ENCODE measurements around the gene MRAS. TPM values are rescaled to one million over a fixed set of nuclear protein-coding genes. Genes with fewer than 3 reads are reported as not detected.

MRAS gene
- total and polyA plus RNA-seq, 2 of the 4 experiments (the other 2 are of a cell fraction), result 59.3 to 60.6 TPM

- Histone ChIP-seq H3K9me3 (ENCODE audit: control insufficient read depth, insufficient read depth, low read length) (no peaks in the 10 kb centered on the region), H3K56ac (ENCODE audit: extremely low read depth, insufficient read depth, low read length) (no peak overlapping the region), H3K23ac (ENCODE audit: low read depth, low read length) (no peak overlapping the region), H3K4me1 (ENCODE audit: control insufficient read depth, insufficient read depth, low read length) (no peaks in the 10 kb centered on the region), H2AK9ac (replicated peaks; ENCODE audit: low read depth, low read length, poor library complexity) (no peak overlapping the region), H3K14ac (replicated peaks; ENCODE audit: low read depth, low read length) (no peak overlapping the region), H3K9ac (ENCODE audit: low read depth, low read length) (no peak overlapping the region), H3K27ac (ENCODE audit: insufficient read depth, low read length) (no peak overlapping the region), H2BK120ac (ENCODE audit: low read depth, low read length) (no peak overlapping the region), H2BK5ac (ENCODE audit: low read depth, low read length, poor library complexity, severe bottlenecking) (no peak overlapping the region), H3K9me1 (ENCODE audit: insufficient read depth, low read length) (no peaks in the 10 kb centered on the region), H3K79me1 (ENCODE audit: low read depth in 1 of 2, low read length in 2 of 2) (no peaks in the 10 kb centered on the region), H3K36me3 (ENCODE audit: control insufficient read depth, insufficient read depth, low read length) (no peaks in the 10 kb centered on the region), H3K4me3 (ENCODE audit: insufficient read depth, low read depth, low read length) (no peak overlapping the region), H4K8ac (ENCODE audit: low read depth in 2 of 2, low read length in 2 of 2) (no peak overlapping the region), H3K27me3 (ENCODE audit: control insufficient read depth, insufficient read depth, low read length) (peaks cover 32% of the 10 kb centered on the region), H2AFZ (replicated peaks; ENCODE audit: low read length, poor library complexity) (no peak overlapping the region), H4K5ac (ENCODE audit: low read depth, low read length) (no peak overlapping the region), H3K4ac (ENCODE audit: low read depth, low read length) (no peak overlapping the region), H3K18ac (ENCODE audit: low read depth, low read length) (no peak overlapping the region), H2BK20ac (ENCODE audit: low read depth, low read length) (no peak overlapping the region), H2BK15ac (ENCODE audit: low read depth, low read length) (no peak overlapping the region), H3K4me2 (ENCODE audit: low read depth, low read length) (no peak overlapping the region), H4K91ac (ENCODE audit: insufficient read depth, low read depth, low read length) (no peak overlapping the region), H4K20me1 (ENCODE audit: insufficient read depth, low read length) (no peaks in the 10 kb centered on the region), H2AK5ac (ENCODE audit: low read depth, low read length) (no peak overlapping the region)
- TF ChIP-seq, protein P1, sequence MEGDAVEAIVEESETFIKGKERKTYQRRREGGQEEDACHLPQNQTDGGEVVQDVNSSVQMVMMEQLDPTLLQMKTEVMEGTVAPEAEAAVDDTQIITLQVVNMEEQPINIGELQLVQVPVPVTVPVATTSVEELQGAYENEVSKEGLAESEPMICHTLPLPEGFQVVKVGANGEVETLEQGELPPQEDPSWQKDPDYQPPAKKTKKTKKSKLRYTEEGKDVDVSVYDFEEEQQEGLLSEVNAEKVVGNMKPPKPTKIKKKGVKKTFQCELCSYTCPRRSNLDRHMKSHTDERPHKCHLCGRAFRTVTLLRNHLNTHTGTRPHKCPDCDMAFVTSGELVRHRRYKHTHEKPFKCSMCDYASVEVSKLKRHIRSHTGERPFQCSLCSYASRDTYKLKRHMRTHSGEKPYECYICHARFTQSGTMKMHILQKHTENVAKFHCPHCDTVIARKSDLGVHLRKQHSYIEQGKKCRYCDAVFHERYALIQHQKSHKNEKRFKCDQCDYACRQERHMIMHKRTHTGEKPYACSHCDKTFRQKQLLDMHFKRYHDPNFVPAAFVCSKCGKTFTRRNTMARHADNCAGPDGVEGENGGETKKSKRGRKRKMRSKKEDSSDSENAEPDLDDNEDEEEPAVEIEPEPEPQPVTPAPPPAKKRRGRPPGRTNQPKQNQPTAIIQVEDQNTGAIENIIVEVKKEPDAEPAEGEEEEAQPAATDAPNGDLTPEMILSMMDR (conservative IDR thresholded peaks at IDR 0.05; ENCODE audit: low read depth, low read length), result no peak
- no peak for TF ChIP-seq RCOR1 (IDR thresholded peaks at IDR 0.05; ENCODE audit: insufficient replicate concordance, low read length)
- TF ChIP-seq, protein P2, sequence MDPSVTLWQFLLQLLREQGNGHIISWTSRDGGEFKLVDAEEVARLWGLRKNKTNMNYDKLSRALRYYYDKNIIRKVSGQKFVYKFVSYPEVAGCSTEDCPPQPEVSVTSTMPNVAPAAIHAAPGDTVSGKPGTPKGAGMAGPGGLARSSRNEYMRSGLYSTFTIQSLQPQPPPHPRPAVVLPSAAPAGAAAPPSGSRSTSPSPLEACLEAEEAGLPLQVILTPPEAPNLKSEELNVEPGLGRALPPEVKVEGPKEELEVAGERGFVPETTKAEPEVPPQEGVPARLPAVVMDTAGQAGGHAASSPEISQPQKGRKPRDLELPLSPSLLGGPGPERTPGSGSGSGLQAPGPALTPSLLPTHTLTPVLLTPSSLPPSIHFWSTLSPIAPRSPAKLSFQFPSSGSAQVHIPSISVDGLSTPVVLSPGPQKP (IDR thresholded peaks at IDR 0.05; ENCODE audit: borderline replicate concordance, low read depth, low read length), result no peak
- no peak for TF ChIP-seq MAFK (IDR thresholded peaks at IDR 0.05; ENCODE audit: low read depth, low read length)
- TF ChIP-seq MXI1 (IDR thresholded peaks at IDR 0.05; ENCODE audit: borderline replicate concordance, low read depth, low read length), result no peak
- TF ChIP-seq POLR2A (IDR thresholded peaks at IDR 0.05; ENCODE audit: low read depth, low read length), result no peak
- no peak for TF ChIP-seq RFX5 (IDR thresholded peaks at IDR 0.05; ENCODE audit: low read depth, low read length)
- no peak for TF ChIP-seq MAZ (IDR thresholded peaks at IDR 0.05; ENCODE audit: borderline replicate concordance, low read depth, low read length)
- TF ChIP-seq, protein P3, sequence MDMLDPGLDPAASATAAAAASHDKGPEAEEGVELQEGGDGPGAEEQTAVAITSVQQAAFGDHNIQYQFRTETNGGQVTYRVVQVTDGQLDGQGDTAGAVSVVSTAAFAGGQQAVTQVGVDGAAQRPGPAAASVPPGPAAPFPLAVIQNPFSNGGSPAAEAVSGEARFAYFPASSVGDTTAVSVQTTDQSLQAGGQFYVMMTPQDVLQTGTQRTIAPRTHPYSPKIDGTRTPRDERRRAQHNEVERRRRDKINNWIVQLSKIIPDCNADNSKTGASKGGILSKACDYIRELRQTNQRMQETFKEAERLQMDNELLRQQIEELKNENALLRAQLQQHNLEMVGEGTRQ (IDR thresholded peaks at IDR 0.05; ENCODE audit: low read depth, low read length), result no peak
- no peak for TF ChIP-seq CHD1 (IDR thresholded peaks at IDR 0.05; ENCODE audit: low read depth, low read length)
- TF ChIP-seq BHLHE40 (IDR thresholded peaks at IDR 0.05; ENCODE audit: low read depth, low read length), result no peak
- TF ChIP-seq CEBPB (IDR thresholded peaks at IDR 0.05; ENCODE audit: low read depth, low read length), result no peak
- TF ChIP-seq RAD21 (IDR thresholded peaks at IDR 0.05; ENCODE audit: low read length), result no peak
- no peak for TF ChIP-seq SMC3 (IDR thresholded peaks at IDR 0.05; ENCODE audit: low read depth, low read length)
- TF ChIP-seq FOS (IDR thresholded peaks at IDR 0.05; ENCODE audit: low read depth, low read length), result no peak
- ATAC-seq (ENCODE audit: low read depth) (no peak), DNase-seq (no peak)
- POLR2A ChIA-PET (ENCODE audit: unreplicated experiment), result no interaction called here
- 60% methylated on average over 1 of the region's 4 CpGs; no CpG with 5 or more reads in 1 of the 2 experiments for WGBS, 2 experiments (ENCODE audit: extremely low coverage in 2 of 2, insufficient read length in 1 of 2)
- in situ Hi-C loops (cut with MboI; ENCODE audit: low sequenced_read_pairs), result no loop called here
- intact Hi-C loops (cut with micrococcal nuclease), result no loop called here
- dilution Hi-C loops (cut with HindIII; ENCODE audit: low sequenced_read_pairs, unreplicated experiment), result no loop called here
- no TSS peak for BruUV-seq (replicated peaks)
- CTCF ChIA-PET, result no interaction called here
Observed at GRCh38 chr3:138323971-138324370, 24.4 kb upstream of the MRAS start.
